Measurements from ENCODE around the gene TPGS1.

TPGS1 gene

DNA sequence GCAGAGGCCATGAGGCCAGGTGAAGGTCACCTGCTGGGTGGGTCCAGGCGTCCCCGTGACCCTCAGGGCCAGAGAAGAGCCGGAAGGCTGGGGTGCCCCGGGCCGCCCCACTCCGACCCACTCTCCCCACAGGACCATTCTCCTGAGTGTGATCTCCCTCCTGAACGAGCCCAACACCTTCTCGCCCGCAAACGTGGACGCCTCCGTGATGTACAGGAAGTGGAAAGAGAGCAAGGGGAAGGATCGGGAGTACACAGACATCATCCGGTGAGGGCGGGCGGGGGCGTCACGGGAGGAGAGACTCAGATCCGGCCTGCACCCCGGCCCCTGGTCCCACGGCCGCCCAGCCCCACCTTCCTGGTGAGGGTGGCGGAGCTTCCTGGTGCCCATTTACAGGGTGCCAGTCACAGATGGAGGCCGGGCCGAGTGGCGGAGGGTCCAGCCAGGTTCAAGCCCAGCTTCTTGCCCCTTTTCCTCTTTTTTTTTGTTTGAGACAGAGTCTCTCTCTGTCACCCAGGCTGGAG is 29.6 kb downstream of the TPGS1 start:
- Histone ChIP-seq H3K27me3 (no peaks in the 10 kb centered on the region), H3K27ac (no peak overlapping the region), H3K4me3 (ENCODE audit: low read depth in 1 of 2, low read length in 1 of 2) (no peak overlapping the region), H3K36me3 (peaks cover 61% of the 10 kb centered on the region), H3K9me3 (no peaks in the 10 kb centered on the region), H3K4me1 (ENCODE audit: control insufficient read depth in 1 of 2, insufficient read depth in 1 of 2, low read depth in 1 of 2, low read length in 1 of 2) (peaks cover 19 to 20% of the 10 kb centered on the region in 2 experiments)
- TF ChIP-seq, protein P1, sequence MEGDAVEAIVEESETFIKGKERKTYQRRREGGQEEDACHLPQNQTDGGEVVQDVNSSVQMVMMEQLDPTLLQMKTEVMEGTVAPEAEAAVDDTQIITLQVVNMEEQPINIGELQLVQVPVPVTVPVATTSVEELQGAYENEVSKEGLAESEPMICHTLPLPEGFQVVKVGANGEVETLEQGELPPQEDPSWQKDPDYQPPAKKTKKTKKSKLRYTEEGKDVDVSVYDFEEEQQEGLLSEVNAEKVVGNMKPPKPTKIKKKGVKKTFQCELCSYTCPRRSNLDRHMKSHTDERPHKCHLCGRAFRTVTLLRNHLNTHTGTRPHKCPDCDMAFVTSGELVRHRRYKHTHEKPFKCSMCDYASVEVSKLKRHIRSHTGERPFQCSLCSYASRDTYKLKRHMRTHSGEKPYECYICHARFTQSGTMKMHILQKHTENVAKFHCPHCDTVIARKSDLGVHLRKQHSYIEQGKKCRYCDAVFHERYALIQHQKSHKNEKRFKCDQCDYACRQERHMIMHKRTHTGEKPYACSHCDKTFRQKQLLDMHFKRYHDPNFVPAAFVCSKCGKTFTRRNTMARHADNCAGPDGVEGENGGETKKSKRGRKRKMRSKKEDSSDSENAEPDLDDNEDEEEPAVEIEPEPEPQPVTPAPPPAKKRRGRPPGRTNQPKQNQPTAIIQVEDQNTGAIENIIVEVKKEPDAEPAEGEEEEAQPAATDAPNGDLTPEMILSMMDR (IDR thresholded peaks at IDR 0.05) = no peak

DNA sequence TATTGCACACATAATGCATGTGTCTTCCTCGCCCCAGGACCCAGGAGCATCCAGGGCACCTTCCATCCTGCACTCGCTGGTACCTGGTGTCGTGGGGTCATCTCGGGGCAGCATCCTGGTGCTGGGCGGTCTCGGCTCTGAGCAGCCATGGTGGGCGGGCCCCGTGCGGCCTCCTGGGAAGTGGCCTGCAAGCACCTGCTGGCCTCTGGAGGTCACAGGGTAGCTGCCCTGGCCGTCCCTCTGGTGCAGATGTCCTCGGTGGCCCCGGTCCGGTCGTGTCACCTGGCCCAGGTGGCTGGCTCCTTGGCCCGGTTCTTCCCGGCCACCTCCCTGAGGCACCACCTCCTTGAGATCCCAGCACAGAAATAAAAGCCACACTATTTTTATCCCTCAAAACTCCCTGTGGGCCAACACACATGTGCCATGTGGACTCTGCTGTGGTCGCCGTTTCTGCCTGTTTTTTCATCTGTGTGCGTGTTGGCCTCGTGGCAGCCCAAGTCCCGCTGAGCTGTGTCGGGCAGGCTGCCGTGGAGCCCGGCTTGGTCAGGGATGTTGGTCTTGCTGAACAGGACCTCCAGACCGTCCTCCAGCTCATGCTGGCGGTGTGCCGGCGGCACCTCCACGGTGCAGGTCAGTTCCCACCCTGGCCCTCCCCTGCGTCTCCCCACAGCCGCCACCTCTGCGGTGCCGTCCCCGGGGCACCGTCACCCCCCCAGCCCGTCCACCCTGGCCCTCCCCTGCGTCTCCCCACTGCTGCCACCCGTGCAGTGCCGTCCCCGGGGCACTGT is 31.5 kb downstream of the TPGS1 start:
- peaks cover 76% of the 10 kb centered on the region for H3K36me3 ChIP-seq
- H3K4me3 ChIP-seq (ENCODE audit: low read depth in 1 of 2, low read length in 1 of 2) = no peak overlapping the region
- TF ChIP-seq, protein P1 (IDR thresholded peaks at IDR 0.05) = no peak
- no peaks in the 10 kb centered on the region for H3K9me3 ChIP-seq
- H3K27me3 ChIP-seq = peaks cover under 1% of the 10 kb centered on the region
- peaks cover under 1 to 3% of the 10 kb centered on the region in 2 experiments for H3K4me1 ChIP-seq (ENCODE audit: control insufficient read depth in 1 of 2, insufficient read depth in 1 of 2, low read depth in 1 of 2, low read length in 1 of 2)
- no peak overlapping the region for H3K27ac ChIP-seq

DNA sequence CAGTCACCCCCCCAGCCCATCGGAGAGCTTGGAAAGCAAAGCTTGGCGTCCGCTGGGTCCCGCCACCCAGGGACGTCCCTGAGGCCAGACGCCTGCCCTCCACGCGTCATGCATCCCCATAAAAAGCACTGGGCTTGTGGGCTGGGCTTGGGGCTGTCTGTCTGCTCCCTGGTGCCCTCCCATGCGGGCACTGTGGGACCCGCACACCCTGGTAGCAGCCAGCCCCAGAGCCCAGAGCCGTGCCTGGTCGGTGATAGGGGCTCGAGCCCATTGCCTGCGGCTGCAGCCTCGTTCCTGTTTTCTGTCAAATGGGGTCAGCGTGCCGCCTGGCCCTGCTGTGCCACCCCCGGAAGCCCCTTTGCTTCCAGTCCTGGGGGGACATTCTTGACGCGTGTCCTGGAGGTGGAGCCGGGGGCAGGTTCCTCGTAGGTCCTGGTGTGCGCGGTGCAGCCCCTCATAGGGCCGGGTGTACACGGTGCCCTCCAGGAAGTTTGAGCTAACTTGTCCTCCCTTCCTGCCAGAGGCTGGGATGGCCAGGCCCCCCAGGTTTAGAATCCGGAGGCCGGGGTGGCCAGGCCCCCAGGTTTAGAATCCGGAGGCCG is 32.2 kb downstream of the TPGS1 start:
- Histone ChIP-seq H3K4me3 (ENCODE audit: low read depth in 1 of 2, low read length in 1 of 2) (no peak overlapping the region), H3K4me1 (ENCODE audit: control insufficient read depth in 1 of 2, insufficient read depth in 1 of 2, low read depth in 1 of 2, low read length in 1 of 2) (no peaks in the 10 kb centered on the region), H3K27ac (no peak overlapping the region), H3K36me3 (peaks cover 76% of the 10 kb centered on the region), H3K27me3 (peaks cover 8% of the 10 kb centered on the region), H3K9me3 (no peaks in the 10 kb centered on the region)
- TF ChIP-seq, protein P1 (IDR thresholded peaks at IDR 0.05) = no peak

DNA sequence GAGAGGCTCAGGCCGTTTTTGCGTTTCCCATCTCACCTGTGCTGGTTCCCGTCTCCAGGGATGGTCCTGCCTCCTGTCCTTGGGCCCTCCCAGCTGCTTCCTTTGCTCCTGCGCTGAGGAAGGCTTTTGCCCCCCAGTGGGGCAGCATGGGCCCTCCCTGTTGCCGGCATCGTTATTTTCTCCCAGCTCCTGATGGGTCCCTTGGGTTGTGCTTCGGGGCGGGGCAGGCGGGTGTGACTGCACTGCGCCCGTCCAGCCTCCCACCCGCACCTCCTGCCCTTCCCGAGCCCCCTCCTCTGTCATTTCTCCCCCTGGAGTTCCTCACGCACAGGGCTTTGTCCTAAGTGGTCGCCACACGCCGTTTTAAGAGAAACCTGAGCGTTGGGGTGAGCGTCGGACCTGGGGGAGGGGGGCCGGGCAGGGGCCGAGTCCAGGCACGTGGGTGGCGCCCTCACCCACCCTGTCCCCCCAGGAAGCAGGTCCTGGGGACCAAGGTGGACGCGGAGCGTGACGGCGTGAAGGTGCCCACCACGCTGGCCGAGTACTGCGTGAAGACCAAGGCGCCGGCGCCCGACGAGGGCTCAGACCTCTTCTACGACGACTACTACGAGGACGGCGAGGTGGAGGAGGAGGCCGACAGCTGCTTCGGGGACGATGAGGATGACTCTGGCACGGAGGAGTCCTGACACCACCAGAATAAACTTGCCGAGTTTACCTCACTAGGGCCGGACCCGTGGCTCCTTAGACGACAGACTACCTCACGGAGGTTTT is 33.8 kb downstream of the TPGS1 start:
- Histone ChIP-seq H3K9me3 (no peaks in the 10 kb centered on the region), H3K36me3 (peaks cover 62% of the 10 kb centered on the region), H3K4me3 (ENCODE audit: low read depth in 1 of 2, low read length in 1 of 2) (no peak overlapping the region), H3K27me3 (peaks cover 19% of the 10 kb centered on the region), H3K27ac (no peak overlapping the region), H3K4me1 (ENCODE audit: control insufficient read depth in 1 of 2, insufficient read depth in 1 of 2, low read depth in 1 of 2, low read length in 1 of 2) (no peaks in the 10 kb centered on the region)
- TF ChIP-seq, protein P1 (IDR thresholded peaks at IDR 0.05) = no peak

DNA sequence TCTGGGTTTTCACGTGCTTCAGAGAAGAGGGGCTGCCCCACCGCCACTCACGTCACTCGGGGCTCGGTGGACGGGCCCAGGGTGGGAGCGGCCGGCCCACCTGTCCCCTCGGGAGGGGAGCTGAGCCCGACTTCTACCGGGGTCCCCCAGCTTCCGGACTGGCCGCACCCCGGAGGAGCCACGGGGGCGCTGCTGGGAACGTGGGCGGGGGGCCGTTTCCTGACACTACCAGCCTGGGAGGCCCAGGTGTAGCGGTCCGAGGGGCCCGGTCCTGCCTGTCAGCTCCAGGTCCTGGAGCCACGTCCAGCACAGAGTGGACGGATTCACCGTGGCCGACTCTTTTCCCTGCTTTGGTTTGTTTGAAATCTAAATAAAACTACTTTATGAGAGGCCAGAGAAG is 34.4 kb downstream of the TPGS1 start:
- no peak overlapping the region for H3K4me3 ChIP-seq (ENCODE audit: low read depth in 1 of 2, low read length in 1 of 2)

More for the DNA sequence above, 34.4 kb downstream of the TPGS1 start:
- Histone ChIP-seq H3K27me3 (peaks cover 19% of the 10 kb centered on the region), H3K27ac (no peak overlapping the region), H3K4me1 (ENCODE audit: control insufficient read depth in 1 of 2, insufficient read depth in 1 of 2, low read depth in 1 of 2, low read length in 1 of 2) (no peaks in the 10 kb centered on the region), H3K36me3 (peaks cover 56% of the 10 kb centered on the region), H3K9me3 (no peaks in the 10 kb centered on the region)
- TF ChIP-seq, protein P1 (IDR thresholded peaks at IDR 0.05) = no peak

Data from neutrophil (primary cell).